ENCODE measurements around the gene FAM234B.

The FAM234B gene

GRCh38 chr12:13004361-13004760 lies 39.8 kb upstream of the FAM234B start:
- TF ChIP-seq CTCF (IDR thresholded peaks at IDR 0.05; ENCODE audit: insufficient read depth, low read depth, low read length, missing control alignments): no peak
- DNase-seq (ENCODE audit: low read depth): no peak
- H3K4me3 ChIP-seq (ENCODE audit: low read depth, low read length): no peak overlapping the region

GRCh38 chr12:13004986-13005385 lies 39.2 kb upstream of the FAM234B start:
- no peak for DNase-seq (ENCODE audit: low read depth)
- no peak for TF ChIP-seq CTCF (IDR thresholded peaks at IDR 0.05; ENCODE audit: insufficient read depth, low read depth, low read length, missing control alignments)
- no peak overlapping the region for H3K4me3 ChIP-seq (ENCODE audit: low read depth, low read length)

GRCh38 chr12:13005649-13006048 lies 38.5 kb upstream of the FAM234B start:
- H3K4me3 ChIP-seq (ENCODE audit: low read depth, low read length): no peak overlapping the region
- DNase-seq (ENCODE audit: low read depth): no peak
- TF ChIP-seq CTCF (IDR thresholded peaks at IDR 0.05; ENCODE audit: insufficient read depth, low read depth, low read length, missing control alignments): no peak

GRCh38 chr12:13007496-13008233 lies 36.5 kb upstream of the FAM234B start:
- no peak for TF ChIP-seq CTCF (IDR thresholded peaks at IDR 0.05; ENCODE audit: insufficient read depth, low read depth, low read length, missing control alignments)
- no peak for DNase-seq (ENCODE audit: low read depth)

GRCh38 chr12:13008741-13009380 lies 35.3 kb upstream of the FAM234B start:
- DNase-seq (ENCODE audit: low read depth): no peak
- no peak overlapping the region for H3K4me3 ChIP-seq (ENCODE audit: low read depth, low read length)
- no peak for TF ChIP-seq CTCF (IDR thresholded peaks at IDR 0.05; ENCODE audit: insufficient read depth, low read depth, low read length, missing control alignments)

More at GRCh38 chr12:13007496-13008233, 36.5 kb upstream of the FAM234B start:
- no peak overlapping the region for H3K4me3 ChIP-seq (ENCODE audit: low read depth, low read length)

- TF ChIP-seq CTCF (IDR thresholded peaks at IDR 0.05; ENCODE audit: insufficient read depth, low read depth, low read length, missing control alignments): no peak
- no peak for DNase-seq (ENCODE audit: low read depth)
- no peak overlapping the region for H3K4me3 ChIP-seq (ENCODE audit: low read depth, low read length)
Measured at GRCh38 chr12:13011098-13011497, 33.1 kb upstream of the FAM234B start.

Measured in GM12865 (cell line).